ENCODE measurements around the gene CREB5.

DNA sequence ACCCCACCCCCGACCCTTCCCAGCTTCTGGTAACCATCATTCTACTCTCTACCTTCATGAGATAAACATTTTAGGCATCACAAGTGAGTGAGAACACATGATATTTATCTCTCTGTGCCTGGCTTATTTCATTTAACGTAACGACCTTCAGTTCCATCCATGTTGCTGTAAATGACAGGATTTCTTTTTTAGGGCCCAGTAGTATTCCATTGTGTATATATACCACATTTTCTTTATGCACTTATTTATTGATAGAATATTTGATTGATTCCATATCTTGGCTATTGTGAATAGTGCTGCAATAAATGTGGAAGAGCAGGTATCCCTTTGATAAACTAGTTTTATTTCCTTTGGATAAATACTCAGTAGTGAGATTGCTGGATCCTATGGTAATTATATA, 112.7 kb downstream of the CREB5 start:
- TF ChIP-seq, protein P1, sequence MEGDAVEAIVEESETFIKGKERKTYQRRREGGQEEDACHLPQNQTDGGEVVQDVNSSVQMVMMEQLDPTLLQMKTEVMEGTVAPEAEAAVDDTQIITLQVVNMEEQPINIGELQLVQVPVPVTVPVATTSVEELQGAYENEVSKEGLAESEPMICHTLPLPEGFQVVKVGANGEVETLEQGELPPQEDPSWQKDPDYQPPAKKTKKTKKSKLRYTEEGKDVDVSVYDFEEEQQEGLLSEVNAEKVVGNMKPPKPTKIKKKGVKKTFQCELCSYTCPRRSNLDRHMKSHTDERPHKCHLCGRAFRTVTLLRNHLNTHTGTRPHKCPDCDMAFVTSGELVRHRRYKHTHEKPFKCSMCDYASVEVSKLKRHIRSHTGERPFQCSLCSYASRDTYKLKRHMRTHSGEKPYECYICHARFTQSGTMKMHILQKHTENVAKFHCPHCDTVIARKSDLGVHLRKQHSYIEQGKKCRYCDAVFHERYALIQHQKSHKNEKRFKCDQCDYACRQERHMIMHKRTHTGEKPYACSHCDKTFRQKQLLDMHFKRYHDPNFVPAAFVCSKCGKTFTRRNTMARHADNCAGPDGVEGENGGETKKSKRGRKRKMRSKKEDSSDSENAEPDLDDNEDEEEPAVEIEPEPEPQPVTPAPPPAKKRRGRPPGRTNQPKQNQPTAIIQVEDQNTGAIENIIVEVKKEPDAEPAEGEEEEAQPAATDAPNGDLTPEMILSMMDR (conservative IDR thresholded peaks at IDR 0.05; ENCODE audit: low read length), result no peak
- no peak for TF ChIP-seq EZH2phosphoT487 (IDR thresholded peaks at IDR 0.05; ENCODE audit: borderline replicate concordance)

All from Loucy (cell line).